Measurements from ENCODE around the gene USP37.

GRCh38 chr2:218472988-218473387 lies 95.2 kb downstream of the USP37 start:
- TF ChIP-seq CTCF (conservative IDR thresholded peaks at IDR 0.05; ENCODE audit: low read length) (no peak), EZH2phosphoT487 (IDR thresholded peaks at IDR 0.05; ENCODE audit: borderline replicate concordance) (no peak)

All from Loucy (cell line).